ENCODE measurements around the gene ZC3HAV1L.

- TF ChIP-seq CTCF (IDR thresholded peaks at IDR 0.05) (no peak), POLR2A (IDR thresholded peaks at IDR 0.05) (no peak)
These were observed 45.7 kb upstream of the ZC3HAV1L start for GRCh38 chr7:139081584-139081983.

Measured in right lobe of liver (tissue), 4 donors.